ENCODE results near the gene CNTN1. TPM values are rescaled to one million over a fixed set of nuclear protein-coding genes. Genes with fewer than 3 reads are reported as not detected.

The CNTN1 gene
- total and polyA plus RNA-seq, 7 donors, result 0.10 to 1.4 (median 0.23) TPM

DNA sequence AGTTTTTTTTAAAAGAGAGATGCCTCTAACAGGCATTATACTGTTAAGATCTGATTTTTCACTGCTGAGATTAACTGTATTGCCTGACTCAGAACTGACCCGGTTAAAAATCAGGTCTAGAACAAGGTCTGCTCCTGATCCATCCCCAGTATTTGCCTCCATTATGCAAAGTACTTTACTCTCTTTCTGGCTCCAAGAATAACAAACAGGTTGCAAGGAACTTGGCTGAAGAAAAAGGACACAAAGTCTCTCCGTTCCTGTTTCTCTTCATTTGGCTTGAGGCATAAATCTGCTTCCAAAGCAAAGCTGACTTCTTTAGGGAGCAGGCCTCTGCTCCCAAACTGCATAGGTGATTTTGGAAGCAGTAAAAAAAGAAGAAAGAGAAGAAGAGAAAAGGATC lies 296.6 kb downstream of the CNTN1 start:
- Histone ChIP-seq H3K9me3 (no peaks in the 10 kb centered on the region), H3K27ac (no peak overlapping the region), H3K4me1 (no peaks in the 10 kb centered on the region), H3K4me3 (no peak overlapping the region), H3K36me3 (ENCODE audit: insufficient read depth in 1 of 2, low read depth in 1 of 2) (no peaks in the 10 kb centered on the region), H3K27me3 (ENCODE audit: insufficient read depth in 3 of 3, low read length in 2 of 3) (no peaks in the 10 kb centered on the region)
- DNase-seq, result no peak
- 40 to 59% (median 46%) methylated on average over 2 of the region's 2 CpGs for WGBS, 3 donors
- TF ChIP-seq, protein P1, sequence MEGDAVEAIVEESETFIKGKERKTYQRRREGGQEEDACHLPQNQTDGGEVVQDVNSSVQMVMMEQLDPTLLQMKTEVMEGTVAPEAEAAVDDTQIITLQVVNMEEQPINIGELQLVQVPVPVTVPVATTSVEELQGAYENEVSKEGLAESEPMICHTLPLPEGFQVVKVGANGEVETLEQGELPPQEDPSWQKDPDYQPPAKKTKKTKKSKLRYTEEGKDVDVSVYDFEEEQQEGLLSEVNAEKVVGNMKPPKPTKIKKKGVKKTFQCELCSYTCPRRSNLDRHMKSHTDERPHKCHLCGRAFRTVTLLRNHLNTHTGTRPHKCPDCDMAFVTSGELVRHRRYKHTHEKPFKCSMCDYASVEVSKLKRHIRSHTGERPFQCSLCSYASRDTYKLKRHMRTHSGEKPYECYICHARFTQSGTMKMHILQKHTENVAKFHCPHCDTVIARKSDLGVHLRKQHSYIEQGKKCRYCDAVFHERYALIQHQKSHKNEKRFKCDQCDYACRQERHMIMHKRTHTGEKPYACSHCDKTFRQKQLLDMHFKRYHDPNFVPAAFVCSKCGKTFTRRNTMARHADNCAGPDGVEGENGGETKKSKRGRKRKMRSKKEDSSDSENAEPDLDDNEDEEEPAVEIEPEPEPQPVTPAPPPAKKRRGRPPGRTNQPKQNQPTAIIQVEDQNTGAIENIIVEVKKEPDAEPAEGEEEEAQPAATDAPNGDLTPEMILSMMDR (IDR thresholded peaks at IDR 0.05), result no peak
- intact Hi-C loops (cut with DNase I), result no loop called here
- ATAC-seq, result no peak

GRCh38 chr12:40989785-40990184 lies 297.5 kb downstream of the CNTN1 start:
- TF ChIP-seq, protein P1 (IDR thresholded peaks at IDR 0.05), result no peak
- H3K27ac ChIP-seq, result no peak overlapping the region
- H3K4me1 ChIP-seq, result no peaks in the 10 kb centered on the region
- no peaks in the 10 kb centered on the region for H3K27me3 ChIP-seq (ENCODE audit: insufficient read depth in 3 of 3, low read length in 2 of 3)
- intact Hi-C loops (cut with DNase I), result no loop called here
- DNase-seq (no peak), ATAC-seq (no peak)
- H3K36me3 ChIP-seq (ENCODE audit: insufficient read depth in 1 of 2, low read depth in 1 of 2), result no peaks in the 10 kb centered on the region
- no peak overlapping the region for H3K4me3 ChIP-seq
- WGBS, 3 donors, result 84 to 86% (median 84%) methylated on average over 3 of the region's 3 CpGs
- H3K9me3 ChIP-seq, result no peaks in the 10 kb centered on the region

DNA sequence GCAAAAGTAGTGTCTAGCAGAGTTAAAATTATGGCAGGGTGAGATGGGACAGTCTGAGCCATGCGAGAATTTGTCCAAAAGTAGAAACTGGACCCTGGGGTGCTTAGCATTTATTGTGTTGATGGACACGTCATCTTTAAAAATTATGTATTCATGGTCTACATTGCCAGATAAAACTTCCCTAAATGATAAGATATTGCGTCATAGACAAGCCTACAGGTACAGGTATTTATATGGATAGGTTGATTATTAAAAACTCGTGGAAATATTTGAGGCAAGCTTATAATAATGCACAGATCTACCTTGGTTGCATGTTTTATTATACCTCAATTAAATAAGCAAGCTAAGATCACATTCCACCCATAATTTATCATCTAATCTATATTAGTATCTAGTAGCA lies 299.9 kb downstream of the CNTN1 start:
- intact Hi-C loops (cut with DNase I), result no loop called here
- 79 to 84% (median 79%) methylated on average over 4 of the region's 4 CpGs for WGBS, 3 donors
- H3K36me3 ChIP-seq (ENCODE audit: insufficient read depth in 1 of 2, low read depth in 1 of 2), result no peaks in the 10 kb centered on the region
- ATAC-seq (no peak), DNase-seq (no peak)
- no peaks in the 10 kb centered on the region for H3K9me3 ChIP-seq
- no peak overlapping the region for H3K4me3 ChIP-seq
- no peaks in the 10 kb centered on the region for H3K27me3 ChIP-seq (ENCODE audit: insufficient read depth in 3 of 3, low read length in 2 of 3)
- TF ChIP-seq, protein P1 (IDR thresholded peaks at IDR 0.05), result no peak
- no peak overlapping the region for H3K27ac ChIP-seq
- H3K4me1 ChIP-seq, result no peaks in the 10 kb centered on the region

DNA sequence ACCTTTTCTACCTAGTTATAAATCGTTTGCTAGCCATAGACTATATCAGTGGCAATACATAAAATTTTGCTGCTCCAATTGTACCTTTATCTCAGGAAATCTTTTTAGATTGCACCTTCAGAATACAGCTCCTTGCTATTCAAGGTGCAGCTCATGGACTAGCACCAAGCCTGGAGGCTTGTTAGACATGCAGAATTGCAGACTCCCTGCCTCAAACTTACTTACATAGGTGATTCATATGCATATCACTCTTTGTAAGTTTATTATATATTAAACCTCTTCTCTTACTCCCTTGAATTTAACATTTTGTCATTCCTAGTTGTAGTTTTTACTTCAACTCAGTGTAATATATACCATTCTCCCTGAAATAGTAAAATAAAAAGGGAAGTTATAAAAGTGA lies 300.4 kb downstream of the CNTN1 start:
- DNase-seq, result no peak
- no peak for ATAC-seq

GRCh38 chr12:40993158-40993557 lies 300.9 kb downstream of the CNTN1 start:
- intact Hi-C loops (cut with DNase I), result no loop called here
- H3K4me1 ChIP-seq, result no peaks in the 10 kb centered on the region
- ATAC-seq (no peak), DNase-seq (no peak)
- WGBS, 3 donors, result 84 to 90% (median 87%) methylated on average over 3 of the region's 3 CpGs
- H3K9me3 ChIP-seq, result no peaks in the 10 kb centered on the region
- no peak overlapping the region for H3K4me3 ChIP-seq
- no peaks in the 10 kb centered on the region for H3K36me3 ChIP-seq (ENCODE audit: insufficient read depth in 1 of 2, low read depth in 1 of 2)
- H3K27ac ChIP-seq, result no peak overlapping the region
- no peaks in the 10 kb centered on the region for H3K27me3 ChIP-seq (ENCODE audit: insufficient read depth in 3 of 3, low read length in 2 of 3)
- TF ChIP-seq, protein P1 (IDR thresholded peaks at IDR 0.05), result no peak

More for the DNA sequence above, 300.4 kb downstream of the CNTN1 start:
- Histone ChIP-seq H3K4me3 (no peak overlapping the region), H3K4me1 (no peaks in the 10 kb centered on the region), H3K9me3 (no peaks in the 10 kb centered on the region), H3K27me3 (ENCODE audit: insufficient read depth in 3 of 3, low read length in 2 of 3) (no peaks in the 10 kb centered on the region), H3K36me3 (ENCODE audit: insufficient read depth in 1 of 2, low read depth in 1 of 2) (no peaks in the 10 kb centered on the region), H3K27ac (no peak overlapping the region)
- intact Hi-C loops (cut with DNase I), result no loop called here
- TF ChIP-seq, protein P1 (IDR thresholded peaks at IDR 0.05), result no peak
- 63 to 78% (median 74%) methylated on average over 1 of the region's 1 CpG for WGBS, 3 donors
